Ishikawa (cell line): ENCODE measurements around the gene OR52N2.

Experiments
- CREB1 ChIP-seq: IDR thresholded peaks from 2 replicates; pipeline ENCODE4 v1.6.1; 2012; ENCODE audit warnings: low read depth
- EGR1 ChIP-seq: IDR thresholded peaks from 2 replicates; pipeline ENCODE4 v1.6.1; 2012
- EP300 ChIP-seq: IDR thresholded peaks from 2 replicates; pipeline ENCODE4 v1.6.1; 2012; ENCODE audit warnings: borderline replicate concordance
- TAF1 ChIP-seq: IDR thresholded peaks from 2 replicates; pipeline ENCODE4 v1.6.1; 2012; ENCODE audit warnings: low read depth, mild to moderate bottlenecking
- TEAD4 ChIP-seq: IDR thresholded peaks from 2 replicates; pipeline ENCODE4 v1.6.1; 2012
- TF ChIP-seq, protein P1 (sequence below): IDR thresholded peaks from 2 replicates; pipeline ENCODE4 v1.6.1; 2012; ENCODE audit warnings: low read depth, mild to moderate bottlenecking

DNA sequence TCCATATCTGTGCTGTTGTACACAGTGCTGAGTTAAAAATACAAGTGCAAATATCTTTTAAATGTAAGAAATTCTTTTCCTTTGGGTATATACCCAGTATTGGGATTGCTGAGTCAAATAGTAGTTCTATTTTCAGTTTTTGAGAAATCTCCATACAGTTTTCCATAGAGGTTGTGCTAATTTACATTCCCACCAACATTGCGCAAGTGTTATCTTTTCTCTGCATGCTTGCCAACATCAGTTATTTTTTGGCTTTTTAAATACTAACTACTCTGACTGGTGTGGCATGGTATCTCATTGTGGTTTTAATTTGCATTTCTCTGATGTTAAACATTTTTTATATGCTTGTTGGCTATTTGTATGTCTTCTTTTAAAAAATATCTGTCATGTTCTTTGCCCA, 42.3 kb downstream of the OR52N2 start:
- TF ChIP-seq, protein P1, sequence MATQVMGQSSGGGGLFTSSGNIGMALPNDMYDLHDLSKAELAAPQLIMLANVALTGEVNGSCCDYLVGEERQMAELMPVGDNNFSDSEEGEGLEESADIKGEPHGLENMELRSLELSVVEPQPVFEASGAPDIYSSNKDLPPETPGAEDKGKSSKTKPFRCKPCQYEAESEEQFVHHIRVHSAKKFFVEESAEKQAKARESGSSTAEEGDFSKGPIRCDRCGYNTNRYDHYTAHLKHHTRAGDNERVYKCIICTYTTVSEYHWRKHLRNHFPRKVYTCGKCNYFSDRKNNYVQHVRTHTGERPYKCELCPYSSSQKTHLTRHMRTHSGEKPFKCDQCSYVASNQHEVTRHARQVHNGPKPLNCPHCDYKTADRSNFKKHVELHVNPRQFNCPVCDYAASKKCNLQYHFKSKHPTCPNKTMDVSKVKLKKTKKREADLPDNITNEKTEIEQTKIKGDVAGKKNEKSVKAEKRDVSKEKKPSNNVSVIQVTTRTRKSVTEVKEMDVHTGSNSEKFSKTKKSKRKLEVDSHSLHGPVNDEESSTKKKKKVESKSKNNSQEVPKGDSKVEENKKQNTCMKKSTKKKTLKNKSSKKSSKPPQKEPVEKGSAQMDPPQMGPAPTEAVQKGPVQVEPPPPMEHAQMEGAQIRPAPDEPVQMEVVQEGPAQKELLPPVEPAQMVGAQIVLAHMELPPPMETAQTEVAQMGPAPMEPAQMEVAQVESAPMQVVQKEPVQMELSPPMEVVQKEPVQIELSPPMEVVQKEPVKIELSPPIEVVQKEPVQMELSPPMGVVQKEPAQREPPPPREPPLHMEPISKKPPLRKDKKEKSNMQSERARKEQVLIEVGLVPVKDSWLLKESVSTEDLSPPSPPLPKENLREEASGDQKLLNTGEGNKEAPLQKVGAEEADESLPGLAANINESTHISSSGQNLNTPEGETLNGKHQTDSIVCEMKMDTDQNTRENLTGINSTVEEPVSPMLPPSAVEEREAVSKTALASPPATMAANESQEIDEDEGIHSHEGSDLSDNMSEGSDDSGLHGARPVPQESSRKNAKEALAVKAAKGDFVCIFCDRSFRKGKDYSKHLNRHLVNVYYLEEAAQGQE = no peak
- no peak for TF ChIP-seq TEAD4
- no peak for TF ChIP-seq TAF1
- no peak for TF ChIP-seq EP300
- TF ChIP-seq EGR1 = no peak
- no peak for TF ChIP-seq CREB1
